Body of pancreas (tissue), 4 donors: ENCODE measurements around the gene FBXW12. TPM values are rescaled to one million over a fixed set of nuclear protein-coding genes. Genes with fewer than 3 reads are reported as not detected.

ENCODE experiments used
- ATAC-seq: fragments of 150-250 bp; one replicate; pipeline ENCODE4 v1.9.1; 2016
- DNase-seq, 4 donors: peaks; one replicate each; pipeline ENCODE4 v3.0.0-alpha.2; 2019
- H3K27ac ChIP-seq, 4 donors: fragments of 200-600 bp; sonication (generic); 1 replicate in 3 of 4; 2 replicates in 1 of 4; pipeline versions ENCODE4 v1.5.1 to v1.6.1; 2016 to 2019; ENCODE audit warnings: mild to moderate bottlenecking in 1 of 4, mixed read lengths in 1 of 4, moderate library complexity in 1 of 4
- H3K27me3 ChIP-seq, 2 donors: fragments of 200-600 bp; sonication (generic); one replicate each; pipeline ENCODE4 v1.6.0; 2016; ENCODE audit warnings: mild to moderate bottlenecking in 1 of 2
- H3K36me3 ChIP-seq, 2 donors: fragments of 200-600 bp; sonication (generic); replicated peaks in 1 of 2; 2 replicates each; pipeline ENCODE4 v1.5.1; 2016; ENCODE audit warnings: low read depth in 2 of 2; ENCODE audit not compliant: insufficient read depth in 1 of 2
- H3K4me1 ChIP-seq: fragments of 200-600 bp; sonication (generic); one replicate; pipeline ENCODE4 v1.6.0; 2016
- H3K4me3 ChIP-seq, 2 donors: fragments of 200-600 bp; sonication (generic); 1 replicate in 1 of 2; 2 replicates in 1 of 2; pipeline ENCODE4 v1.5.1; 2016 to 2019
- H3K9me3 ChIP-seq, 3 donors: fragments of 200-600 bp; sonication (generic); 1 replicate in 2 of 3; 2 replicates in 1 of 3; pipeline ENCODE4 v1.5.1; 2016
- CTCF ChIP-seq, 7 experiments: fragments of 450-650 bp in 4 of 7; fragments of 200-600 bp in 3 of 7; sonication (generic) in 3 of 7; IDR thresholded peaks; one replicate each; pipeline ENCODE4 v1.5.1; 2016 to 2019; ENCODE audit warnings: antibody characterized with exemption in 7 of 7
- POLR2A ChIP-seq, 3 donors: fragments of 450-650 bp; IDR thresholded peaks; one replicate each; pipeline ENCODE4 v1.6.1; 2016; ENCODE audit warnings: antibody characterized with exemption in 3 of 3, mild to moderate bottlenecking in 2 of 3
- WGBS, 2 donors: methylation state at CpG; one replicate each; pipeline ENCODE4 v1.1.5; 2017; 5-methylcytosine and 5-hydroxymethylcytosine counted together
- intact Hi-C: fragments of 100-400 bp; cut with DNase I; formaldehyde crosslinking; loops from one replicate; pipeline ENCODE4 v1.15.1; 2023
- total RNA-seq, 2 donors: library from RNA; depleted of rRNA; stranded (reverse); fragments of >200 nt; gene quantifications; one replicate each; pipeline ENCODE4 v1.1.0, GENCODE V29; 2016

FBXW12 gene
- total RNA-seq, 2 donors from 2014 or later, result 3.4 to 23.7 TPM

DNA sequence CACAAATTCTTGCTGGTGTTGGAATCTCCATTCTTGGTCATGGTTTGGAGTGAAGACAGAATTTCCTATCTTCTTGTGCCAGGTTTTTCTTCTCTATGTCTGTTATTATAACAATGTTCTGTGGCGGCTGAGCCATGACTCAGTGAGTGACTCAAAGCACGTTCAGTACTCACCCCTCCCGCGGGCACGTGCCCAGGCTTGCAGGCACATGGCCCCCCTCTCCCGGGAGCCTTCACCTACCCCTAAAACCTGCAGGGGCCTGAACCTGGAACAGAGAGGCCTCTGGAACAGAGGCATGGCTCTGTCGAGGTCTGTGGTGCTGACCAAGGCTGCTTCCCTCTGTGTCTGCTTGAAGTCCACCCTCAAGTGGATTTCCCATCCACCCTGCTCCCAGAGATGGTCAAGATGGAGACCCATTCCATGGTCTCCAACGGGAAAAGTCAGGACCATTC, 30.3 kb downstream of the FBXW12 start:
- H3K27ac ChIP-seq, result peak overlapping the region; percentile 33 to 68 (median 53)
- peak; percentile 33 for ATAC-seq
- TF ChIP-seq CTCF (IDR thresholded peaks at IDR 0.05) (no peak), POLR2A (IDR thresholded peaks at IDR 0.05) (no peak)

DNA sequence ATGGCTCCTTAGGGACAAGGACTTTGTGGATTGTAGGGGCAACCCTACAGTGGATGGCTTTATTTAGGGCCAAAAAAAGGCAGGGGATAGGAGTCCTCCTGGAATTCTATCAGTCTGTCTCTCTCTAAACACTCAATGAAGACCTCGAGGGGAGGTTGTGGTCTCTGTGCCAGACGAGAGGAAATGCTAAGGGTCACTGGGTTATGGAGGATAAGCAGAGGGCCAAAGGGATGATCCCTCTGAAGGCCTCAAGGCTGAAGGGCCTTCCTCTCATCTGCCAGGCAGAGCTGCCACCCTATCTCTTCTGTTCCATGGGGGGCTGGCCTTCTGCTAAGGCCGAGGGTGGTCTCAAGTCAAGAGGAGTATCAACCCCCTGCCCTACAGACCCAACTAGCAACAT, 30.9 kb downstream of the FBXW12 start:
- intact Hi-C loops, result loop anchor here (5.0 kb wide), 1 partner anchor 34 kb away; no protein-coding TSS in a partner anchor
- ATAC-seq, result no peak
- Histone ChIP-seq H3K4me1 (peaks cover 35% of the 10 kb centered on the region), H3K27me3 (no peaks in the 10 kb centered on the region), H3K4me3 (no peak overlapping the region), H3K27ac (peak overlapping the region in 3 of 4 donors; percentile 53 to 68 (median 53)), H3K9me3 (no peaks in the 10 kb centered on the region), H3K36me3 (peaks cover 4 to 6% of the 10 kb centered on the region in 2 donors)
- no peak for TF ChIP-seq POLR2A (IDR thresholded peaks at IDR 0.05)
- TF ChIP-seq CTCF (IDR thresholded peaks at IDR 0.05), result no peak
- 17 to 56% methylated on average over 1 to 3 of the region's 3 CpGs for WGBS, 2 donors
- peak in 1 of 4 donors; percentile 6 for DNase-seq

More for the DNA sequence above, 30.3 kb downstream of the FBXW12 start:
- H3K27me3 ChIP-seq, result no peaks in the 10 kb centered on the region
- intact Hi-C loops, result loop anchor here (5.0 kb wide), 1 partner anchor 35 kb away; no protein-coding TSS in a partner anchor
- H3K36me3 ChIP-seq, result peaks cover 4 to 6% of the 10 kb centered on the region in 2 donors
- peak; percentile 51 to 82 (median 76) for DNase-seq
- no peak overlapping the region for H3K4me3 ChIP-seq
- H3K4me1 ChIP-seq, result peaks cover 35% of the 10 kb centered on the region
- 29 to 30% methylated on average over 7 to 8 of the region's 8 CpGs for WGBS, 2 donors
- H3K9me3 ChIP-seq, result no peaks in the 10 kb centered on the region

GRCh38 chr3:48403533-48404439, 31.8 kb downstream of the FBXW12 start:
- H3K27me3 ChIP-seq, result no peaks in the 10 kb centered on the region
- intact Hi-C loops, result loop anchor here (5.0 kb wide), 1 partner anchor 34 kb away; no protein-coding TSS in a partner anchor
- no peak for TF ChIP-seq POLR2A (IDR thresholded peaks at IDR 0.05)
- no peak for TF ChIP-seq CTCF (IDR thresholded peaks at IDR 0.05)
- 79 to 85% methylated on average over 9 to 15 of the region's 15 CpGs for WGBS, 2 donors
- no peak overlapping the region for H3K27ac ChIP-seq
- peaks cover 4 to 6% of the 10 kb centered on the region in 2 donors for H3K36me3 ChIP-seq
- H3K4me1 ChIP-seq, result peaks cover 29% of the 10 kb centered on the region
- no peak overlapping the region for H3K4me3 ChIP-seq
- DNase-seq (peak in 2 of 4 donors; percentile 8 to 11), ATAC-seq (no peak)
- H3K9me3 ChIP-seq, result no peaks in the 10 kb centered on the region

- H3K36me3 ChIP-seq, result peaks cover 5 to 13% of the 10 kb centered on the region in 2 donors
- H3K4me3 ChIP-seq, result no peak overlapping the region
- ATAC-seq, result no peak
- H3K4me1 ChIP-seq, result peaks cover 20% of the 10 kb centered on the region
- H3K9me3 ChIP-seq, result no peaks in the 10 kb centered on the region
- intact Hi-C loops, result loop anchor here (5.0 kb wide), 1 partner anchor 33 kb away; no protein-coding TSS in a partner anchor
- 71 to 78% methylated on average over 18 to 21 of the region's 21 CpGs for WGBS, 2 donors
- TF ChIP-seq CTCF (IDR thresholded peaks at IDR 0.05) (no peak), POLR2A (IDR thresholded peaks at IDR 0.05) (no peak)
- H3K27ac ChIP-seq, result no peak overlapping the region
- H3K27me3 ChIP-seq, result no peaks in the 10 kb centered on the region
- peak; percentile 1 to 9 (median 6) for DNase-seq
These were observed 32.7 kb downstream of the FBXW12 start for GRCh38 chr3:48404440-48405342.
